GM21528 (cell line): ENCODE data around the gene PRSS27.

Source experiments
- ATAC-seq: cut with Tn5 transposase; IDR thresholded peaks from one replicate; pipeline ENCODE4 v1.9.1; 2021; ENCODE audit warnings: mild to moderate bottlenecking, moderate library complexity; ENCODE audit not compliant: unreplicated experiment, low FRiP score

PRSS27 gene

DNA sequence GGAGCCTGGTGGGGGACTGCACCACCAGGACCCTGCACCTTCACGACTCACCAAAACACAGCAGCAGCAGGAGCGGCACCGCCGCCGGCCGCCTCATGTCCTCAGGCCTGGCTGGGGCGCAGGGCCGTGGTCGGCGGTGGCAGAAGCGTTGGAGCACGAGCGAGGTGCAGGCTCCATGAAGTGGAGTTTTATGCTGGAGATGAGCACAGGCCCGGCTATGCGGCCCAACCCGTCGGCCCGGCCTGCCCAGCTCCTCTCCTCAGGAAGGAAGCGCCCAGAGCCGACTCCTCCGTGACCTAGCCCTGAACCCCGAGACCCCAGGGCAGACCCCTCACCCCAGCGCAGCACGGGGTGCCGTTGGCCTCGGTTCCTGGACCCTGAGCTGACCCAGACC is at the start of gene PRSS27:
PRSS27 (minus strand) TSS at position 161 of the 394 bp plus-strand sequence; CDS start at position 97, 64 bp downstream.
- ATAC-seq: no peak

DNA sequence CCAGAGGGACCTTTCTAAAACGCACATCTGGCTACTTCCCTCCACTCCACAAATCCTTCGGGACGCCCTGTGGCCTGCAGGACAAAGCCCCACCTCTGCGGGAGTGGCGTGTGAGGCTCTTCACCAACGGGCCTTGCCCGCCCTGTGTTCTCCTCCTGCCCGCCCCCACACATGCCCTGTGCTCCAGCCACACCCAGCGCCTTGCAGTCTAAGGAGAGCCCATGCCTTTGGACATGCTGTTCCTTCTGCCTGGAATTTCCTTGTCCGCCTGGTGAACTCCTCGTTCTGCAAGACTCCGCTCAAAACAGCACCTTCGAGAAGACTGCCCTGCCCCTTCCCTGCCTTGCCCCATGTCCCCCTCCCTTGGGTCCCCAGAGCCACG is 49.6 kb upstream of the PRSS27 start:
- no peak for ATAC-seq

DNA sequence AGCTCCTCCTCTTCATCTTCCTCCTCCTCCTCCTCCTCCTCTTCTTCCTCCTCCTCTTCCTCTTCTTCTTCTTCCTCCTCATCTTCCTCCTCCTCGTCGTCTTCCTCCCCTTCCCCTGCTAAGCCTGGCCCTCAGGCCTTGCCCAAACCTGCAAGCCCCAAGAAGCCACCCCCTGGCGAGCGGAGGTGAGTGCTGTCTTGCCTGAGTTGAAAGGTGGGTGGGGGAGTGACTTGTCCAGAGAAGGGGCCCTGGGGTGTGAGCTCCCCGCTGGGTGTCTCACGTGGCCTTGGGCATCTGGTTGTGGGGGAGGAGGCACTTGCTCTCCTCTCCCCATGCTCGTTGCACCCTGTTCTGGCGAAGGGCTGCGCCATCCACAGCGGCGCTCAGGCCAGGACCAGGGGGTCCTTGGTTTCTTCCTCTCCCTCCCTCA is 49.1 kb upstream of the PRSS27 start:
- no peak for ATAC-seq

DNA sequence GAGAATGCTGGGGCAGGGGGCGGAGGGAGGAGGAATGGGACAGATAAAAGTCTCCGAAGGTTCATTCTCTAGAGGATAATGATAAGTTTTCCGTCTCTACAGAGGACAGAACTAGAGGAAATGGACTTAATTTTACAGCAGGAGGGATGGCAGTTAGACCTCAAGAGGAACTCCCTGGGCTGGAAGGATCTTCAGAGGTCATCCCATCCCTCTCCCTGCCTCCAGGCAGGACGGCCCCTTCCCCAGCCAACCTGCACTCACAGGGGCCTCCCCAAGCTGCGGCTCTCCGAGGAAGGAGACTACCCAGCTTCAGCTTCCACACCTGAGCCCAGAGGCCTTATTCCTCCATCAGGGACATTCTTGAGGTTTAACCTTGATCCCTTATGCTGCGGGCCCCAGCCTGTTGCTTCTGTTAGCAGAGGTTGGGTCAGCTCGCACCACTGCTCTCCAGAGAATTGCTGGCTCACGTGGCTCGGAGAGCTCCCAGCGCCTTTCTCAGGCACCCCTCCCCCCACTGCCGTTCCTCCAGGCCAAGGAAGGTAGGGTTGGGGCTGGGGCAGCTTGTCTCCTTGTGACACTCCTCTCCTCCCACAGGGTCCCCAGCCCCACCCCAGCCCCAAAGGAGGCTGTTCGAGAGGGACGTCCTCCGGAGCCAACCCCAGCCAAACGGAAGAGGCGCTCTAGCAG is 48.5 kb upstream of the PRSS27 start:
- no peak for ATAC-seq

DNA sequence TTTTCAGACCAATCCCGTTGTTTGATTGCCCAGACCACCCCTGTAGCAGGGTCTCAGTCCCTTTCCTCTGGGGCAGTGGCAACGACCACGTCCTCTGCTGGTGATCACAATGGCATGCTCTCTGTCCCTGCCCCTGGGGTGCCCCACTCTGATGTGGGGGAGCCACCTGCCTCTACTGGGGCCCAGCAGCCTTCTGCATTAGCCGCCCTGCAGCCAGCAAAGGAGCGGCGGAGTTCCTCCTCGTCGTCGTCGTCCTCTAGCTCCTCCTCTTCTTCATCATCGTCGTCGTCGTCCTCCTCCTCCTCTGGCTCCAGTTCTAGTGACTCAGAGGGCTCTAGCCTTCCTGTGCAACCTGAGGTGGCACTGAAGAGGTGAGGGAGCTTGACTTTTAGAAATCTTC is 47.9 kb upstream of the PRSS27 start:
- no peak for ATAC-seq

DNA sequence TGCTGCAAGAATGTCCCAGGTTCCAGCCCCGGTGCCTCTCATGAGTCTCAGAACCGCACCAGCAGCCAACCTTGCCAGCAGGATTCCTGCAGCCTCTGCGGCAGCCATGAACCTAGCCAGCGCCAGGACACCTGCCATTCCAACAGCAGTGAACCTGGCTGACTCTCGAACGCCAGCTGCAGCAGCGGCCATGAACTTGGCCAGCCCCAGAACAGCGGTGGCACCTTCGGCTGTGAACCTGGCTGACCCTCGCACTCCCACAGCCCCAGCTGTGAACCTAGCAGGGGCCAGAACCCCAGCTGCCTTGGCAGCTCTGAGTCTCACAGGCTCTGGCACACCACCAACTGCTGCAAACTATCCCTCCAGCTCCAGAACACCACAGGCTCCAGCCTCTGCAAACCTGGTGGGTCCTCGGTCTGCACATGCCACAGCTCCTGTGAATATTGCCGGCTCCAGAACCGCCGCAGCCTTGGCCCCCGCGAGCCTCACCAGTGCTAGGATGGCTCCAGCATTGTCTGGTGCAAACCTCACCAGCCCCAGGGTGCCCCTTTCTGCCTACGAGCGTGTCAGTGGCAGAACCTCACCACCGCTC is 47.2 kb upstream of the PRSS27 start:
- ATAC-seq: no peak

DNA sequence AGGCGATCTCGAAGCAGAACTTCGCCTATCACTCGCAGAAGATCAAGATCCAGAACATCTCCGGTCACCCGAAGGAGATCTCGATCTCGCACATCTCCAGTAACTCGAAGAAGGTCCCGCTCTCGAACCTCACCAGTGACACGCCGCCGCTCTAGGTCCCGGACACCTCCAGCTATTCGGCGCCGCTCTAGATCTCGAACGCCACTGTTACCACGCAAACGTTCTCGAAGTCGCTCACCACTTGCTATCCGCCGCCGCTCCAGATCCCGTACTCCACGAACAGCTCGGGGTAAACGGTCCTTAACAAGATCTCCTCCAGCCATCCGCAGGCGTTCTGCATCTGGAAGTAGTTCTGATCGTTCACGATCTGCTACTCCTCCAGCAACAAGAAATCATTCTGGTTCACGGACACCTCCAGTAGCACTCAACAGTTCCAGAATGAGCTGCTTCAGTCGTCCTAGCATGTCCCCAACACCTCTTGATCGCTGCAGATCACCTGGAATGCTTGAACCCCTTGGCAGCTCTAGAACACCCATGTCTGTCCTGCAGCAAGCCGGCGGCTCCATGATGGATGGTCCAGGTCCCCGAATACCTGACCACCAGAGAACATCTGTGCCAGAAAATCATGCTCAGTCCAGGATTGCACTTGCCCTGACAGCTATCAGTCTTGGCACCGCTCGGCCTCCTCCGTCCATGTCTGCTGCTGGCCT is 46.6 kb upstream of the PRSS27 start:
- no peak for ATAC-seq

DNA sequence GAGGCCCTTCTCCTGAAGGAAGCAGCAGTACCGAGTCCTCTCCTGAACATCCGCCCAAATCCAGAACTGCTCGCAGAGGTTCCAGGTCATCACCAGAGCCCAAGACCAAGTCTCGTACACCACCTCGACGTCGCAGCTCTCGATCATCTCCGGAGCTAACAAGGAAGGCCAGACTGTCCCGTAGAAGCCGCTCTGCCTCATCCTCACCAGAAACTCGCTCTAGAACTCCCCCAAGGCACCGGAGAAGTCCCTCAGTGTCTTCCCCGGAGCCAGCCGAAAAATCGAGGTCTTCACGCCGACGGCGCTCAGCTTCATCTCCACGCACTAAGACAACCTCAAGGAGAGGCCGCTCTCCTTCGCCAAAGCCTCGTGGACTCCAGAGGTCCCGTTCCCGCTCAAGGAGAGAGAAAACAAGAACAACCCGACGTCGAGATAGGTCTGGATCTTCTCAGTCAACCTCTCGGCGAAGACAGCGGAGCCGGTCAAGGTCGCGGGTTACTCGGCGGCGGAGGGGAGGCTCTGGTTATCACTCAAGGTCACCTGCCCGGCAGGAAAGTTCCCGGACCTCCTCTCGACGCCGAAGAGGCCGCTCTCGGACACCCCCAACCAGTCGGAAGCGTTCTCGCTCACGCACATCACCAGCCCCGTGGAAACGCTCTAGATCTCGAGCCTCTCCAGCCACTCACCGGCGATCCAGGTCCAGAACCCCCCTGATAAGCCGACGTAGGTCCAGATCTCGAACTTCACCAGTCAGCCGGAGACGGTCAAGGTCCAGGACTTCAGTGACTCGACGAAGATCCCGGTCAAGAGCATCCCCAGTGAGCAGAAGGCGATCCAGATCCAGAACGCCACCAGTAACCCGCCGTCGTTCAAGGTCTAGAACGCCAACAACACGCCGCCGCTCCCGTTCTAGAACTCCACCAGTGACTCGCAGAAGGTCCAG is 45.7 kb upstream of the PRSS27 start:
- no peak for ATAC-seq

DNA sequence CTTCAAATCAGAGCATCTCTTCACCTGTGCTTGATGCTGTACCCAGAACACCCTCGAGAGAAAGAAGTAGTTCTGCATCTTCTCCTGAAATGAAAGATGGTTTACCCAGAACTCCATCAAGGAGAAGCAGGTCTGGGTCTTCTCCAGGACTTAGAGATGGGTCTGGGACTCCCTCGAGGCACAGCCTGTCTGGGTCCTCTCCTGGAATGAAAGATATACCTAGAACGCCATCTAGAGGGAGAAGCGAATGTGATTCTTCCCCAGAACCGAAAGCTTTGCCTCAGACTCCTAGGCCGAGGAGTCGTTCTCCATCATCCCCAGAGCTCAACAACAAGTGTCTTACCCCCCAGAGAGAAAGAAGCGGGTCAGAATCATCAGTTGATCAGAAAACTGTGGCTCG is 44.7 kb upstream of the PRSS27 start:
- ATAC-seq: no peak

DNA sequence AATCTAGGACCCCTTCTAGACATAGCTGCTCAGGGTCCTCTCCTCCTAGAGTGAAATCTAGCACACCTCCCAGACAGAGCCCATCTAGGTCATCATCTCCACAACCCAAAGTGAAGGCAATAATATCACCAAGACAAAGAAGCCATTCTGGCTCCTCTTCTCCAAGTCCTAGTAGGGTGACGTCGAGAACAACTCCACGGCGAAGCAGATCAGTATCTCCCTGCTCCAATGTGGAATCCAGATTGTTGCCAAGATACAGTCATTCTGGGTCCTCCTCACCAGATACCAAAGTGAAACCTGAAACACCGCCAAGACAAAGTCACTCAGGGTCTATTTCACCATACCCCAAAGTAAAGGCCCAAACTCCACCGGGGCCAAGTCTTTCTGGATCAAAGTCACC is 43.1 kb upstream of the PRSS27 start:
- ATAC-seq: no peak

DNA sequence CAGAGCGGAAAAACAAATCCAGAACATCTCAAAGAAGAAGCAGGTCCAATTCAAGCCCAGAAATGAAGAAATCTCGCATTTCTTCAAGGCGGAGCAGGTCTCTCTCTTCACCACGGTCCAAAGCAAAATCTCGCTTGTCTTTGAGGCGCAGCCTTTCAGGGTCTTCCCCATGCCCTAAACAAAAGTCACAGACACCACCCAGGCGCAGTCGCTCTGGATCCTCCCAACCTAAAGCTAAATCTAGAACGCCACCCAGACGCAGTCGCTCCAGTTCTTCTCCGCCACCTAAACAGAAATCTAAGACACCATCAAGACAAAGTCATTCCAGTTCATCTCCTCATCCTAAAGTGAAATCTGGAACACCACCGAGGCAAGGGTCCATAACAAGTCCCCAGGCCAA is 42.7 kb upstream of the PRSS27 start:
- ATAC-seq: no peak

DNA sequence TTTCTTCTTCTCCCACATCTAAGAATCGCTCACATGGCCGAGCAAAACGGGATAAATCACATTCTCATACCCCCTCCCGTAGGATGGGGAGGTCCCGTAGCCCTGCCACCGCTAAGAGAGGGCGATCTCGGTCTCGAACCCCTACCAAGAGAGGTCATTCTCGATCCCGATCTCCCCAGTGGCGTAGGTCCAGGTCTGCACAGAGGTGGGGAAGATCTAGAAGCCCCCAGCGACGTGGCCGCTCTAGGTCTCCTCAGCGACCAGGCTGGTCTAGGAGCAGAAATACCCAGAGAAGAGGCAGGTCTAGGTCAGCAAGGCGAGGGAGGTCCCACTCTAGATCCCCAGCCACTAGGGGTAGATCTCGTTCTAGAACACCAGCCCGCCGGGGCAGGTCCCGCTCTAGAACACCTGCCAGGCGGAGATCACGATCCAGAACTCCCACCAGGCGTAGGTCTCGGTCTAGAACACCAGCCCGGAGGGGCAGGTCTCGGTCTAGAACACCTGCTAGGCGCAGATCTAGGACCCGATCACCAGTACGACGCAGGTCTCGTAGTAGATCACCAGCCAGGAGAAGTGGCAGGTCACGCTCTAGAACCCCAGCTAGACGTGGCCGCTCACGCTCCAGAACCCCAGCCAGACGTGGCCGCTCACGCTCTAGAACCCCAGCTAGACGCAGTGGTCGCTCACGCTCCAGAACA is 42.0 kb upstream of the PRSS27 start:
- ATAC-seq: no peak

DNA sequence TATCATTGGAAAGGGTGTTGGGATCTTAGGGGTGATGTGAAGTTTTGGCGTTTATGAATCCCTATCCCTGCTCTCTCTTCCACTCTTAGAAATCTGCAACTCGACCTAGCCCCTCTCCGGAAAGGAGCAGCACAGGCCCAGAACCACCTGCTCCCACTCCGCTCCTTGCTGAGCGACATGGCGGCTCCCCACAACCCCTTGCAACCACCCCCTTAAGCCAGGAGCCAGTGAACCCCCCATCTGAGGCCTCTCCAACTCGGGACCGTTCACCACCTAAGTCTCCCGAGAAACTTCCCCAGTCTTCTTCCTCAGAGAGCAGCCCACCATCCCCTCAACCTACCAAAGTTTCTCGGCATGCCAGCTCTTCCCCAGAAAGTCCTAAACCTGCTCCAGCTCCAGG is 41.4 kb upstream of the PRSS27 start:
- ATAC-seq: no peak

DNA sequence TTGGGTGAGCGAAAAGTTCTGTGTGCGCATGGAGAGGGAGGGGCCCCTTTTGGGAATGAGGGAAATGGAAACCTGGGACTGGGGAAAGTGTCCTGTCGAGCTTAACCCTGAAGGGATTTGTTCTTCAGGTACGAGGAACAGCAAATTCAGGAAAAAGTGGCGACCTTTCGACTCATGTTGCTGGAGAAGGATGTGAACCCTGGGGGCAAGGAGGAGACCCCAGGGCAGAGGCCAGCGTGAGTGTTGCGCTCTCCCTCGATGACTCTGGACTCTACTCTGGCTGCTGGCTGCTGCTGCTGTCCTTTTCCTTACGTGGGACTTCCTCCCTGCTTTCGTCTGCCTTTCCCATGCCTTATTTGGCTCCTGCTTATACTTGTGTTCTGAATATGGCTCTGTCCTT is 37.3 kb upstream of the PRSS27 start:
- no peak for ATAC-seq

DNA sequence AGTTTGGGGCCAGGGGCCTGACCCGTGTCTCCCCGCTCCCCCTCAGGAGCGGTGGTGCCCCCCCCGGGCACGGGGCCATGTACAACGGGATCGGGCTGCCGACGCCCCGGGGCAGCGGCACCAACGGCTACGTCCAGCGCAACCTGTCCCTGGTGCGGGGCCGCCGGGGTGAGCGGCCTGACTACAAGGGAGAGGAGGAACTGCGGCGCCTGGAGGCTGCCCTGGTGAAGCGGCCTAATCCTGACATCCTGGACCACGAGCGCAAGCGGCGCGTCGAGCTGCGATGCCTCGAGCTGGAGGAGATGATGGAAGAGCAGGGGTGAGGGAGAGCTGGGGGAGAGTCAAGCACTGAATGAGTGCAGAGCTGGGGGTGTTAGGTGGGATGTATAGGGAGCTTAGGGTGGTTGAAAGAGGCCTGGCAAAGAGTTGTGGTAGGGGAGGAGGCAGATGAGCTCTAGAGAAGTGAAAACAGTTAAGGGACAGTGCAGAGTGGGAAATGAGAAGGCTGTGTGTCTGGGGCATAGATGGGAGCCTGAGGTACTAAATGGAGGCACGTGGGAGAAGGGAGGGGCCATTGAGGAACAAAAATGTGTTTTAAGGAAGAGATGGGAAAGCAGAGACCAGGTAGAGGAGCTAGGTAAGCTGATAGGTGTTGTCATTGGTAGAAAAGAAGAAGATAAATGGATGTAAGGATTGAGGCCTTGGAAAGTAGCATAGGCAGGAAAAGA is 36.4 kb upstream of the PRSS27 start:
- ATAC-seq: no peak

DNA sequence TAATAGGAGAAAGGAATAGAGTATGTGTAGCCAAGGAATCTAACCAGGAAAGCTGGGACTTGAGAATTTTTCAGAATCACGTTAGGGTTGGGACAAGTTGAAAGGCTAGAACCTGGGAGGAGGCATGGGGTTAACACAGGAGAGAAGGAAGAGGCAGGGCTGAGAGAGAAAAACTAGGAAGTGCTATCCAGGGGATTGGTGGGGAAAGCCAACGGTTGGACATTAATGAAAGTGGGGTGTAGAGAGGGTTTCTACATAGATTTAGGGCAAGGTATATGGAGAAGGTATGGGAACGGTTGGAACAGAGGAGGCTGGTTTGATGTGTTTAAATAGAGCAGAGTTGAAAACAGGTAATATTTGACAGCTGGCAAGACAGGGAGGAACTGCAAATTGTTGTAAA is 35.1 kb upstream of the PRSS27 start:
- ATAC-seq: no peak

DNA sequence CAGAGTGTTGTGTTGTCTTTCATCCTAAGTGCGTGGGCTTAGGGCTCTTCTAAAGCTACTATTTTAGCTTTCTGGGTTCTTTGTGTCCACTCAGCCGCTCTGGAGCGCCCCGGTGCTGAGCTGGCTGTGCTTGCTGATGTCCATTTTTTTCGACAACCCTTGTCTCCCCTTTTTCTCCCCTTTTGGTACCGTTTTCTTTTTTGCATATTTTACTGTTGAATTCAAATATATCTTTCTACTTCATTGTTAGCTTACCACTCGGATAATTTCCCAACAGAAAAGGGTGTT is 33.7 kb upstream of the PRSS27 start:
- no peak for ATAC-seq

DNA sequence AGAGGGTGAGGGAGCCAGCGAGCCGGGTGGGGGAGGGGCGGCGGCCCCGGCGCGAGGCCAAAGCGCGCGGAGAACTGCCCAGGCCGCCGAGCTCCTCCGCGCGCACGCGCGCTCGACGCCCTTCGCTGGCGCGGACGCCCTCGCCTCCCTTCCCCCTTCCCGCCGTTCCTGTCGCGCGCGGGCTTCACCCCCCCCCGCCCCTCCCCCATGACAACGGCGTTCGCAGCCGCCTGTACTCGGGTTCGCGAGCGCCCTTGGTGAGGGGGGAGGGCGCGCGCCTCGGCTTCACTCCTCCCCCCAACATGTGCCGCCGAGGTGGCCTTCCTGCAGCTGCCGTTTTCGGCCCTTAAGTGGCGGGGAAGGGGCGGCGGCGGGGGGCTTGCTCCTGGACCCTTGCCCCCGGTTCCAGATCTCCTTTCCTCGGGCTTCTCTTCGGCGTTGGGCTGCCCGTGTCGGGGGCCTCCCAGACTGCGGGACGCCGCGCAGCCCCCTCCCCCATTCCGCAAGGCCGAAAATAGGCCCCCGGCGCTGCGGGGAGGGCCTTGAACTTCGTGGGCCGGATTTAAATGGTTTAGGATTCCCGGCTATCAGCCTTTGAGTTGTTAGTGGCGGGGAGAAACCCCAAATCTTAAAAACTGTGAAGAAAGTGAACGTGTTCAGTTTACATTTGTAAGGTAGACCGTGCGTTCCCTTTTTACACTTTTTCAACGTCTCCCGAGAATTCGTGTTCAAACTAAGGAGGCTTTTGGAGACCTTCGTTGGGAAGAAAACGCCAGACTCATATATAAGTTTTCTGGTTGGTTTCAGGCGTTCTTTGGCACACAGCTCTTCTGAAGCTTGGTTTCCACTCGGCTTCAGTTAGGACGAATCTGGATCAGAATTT is 33.1 kb upstream of the PRSS27 start:
- peak; percentile 36 for ATAC-seq
